OCI-LY7 (cell line): ENCODE measurements around the gene RIPK1. TPM values are rescaled to one million over a fixed set of nuclear protein-coding genes. Genes with fewer than 3 reads are reported as not detected.
"Not testable (repeated sequence)": the region's sequence is repeated elsewhere in the genome, so short reads cannot be mapped to it uniquely, and the experiment has no call there.

Source experiments
- BruUV-seq: library from RNA; stranded (reverse); fragments of 400-500 nt; replicated peaks from 2 replicates; lab custom pipeline; 2021; lab: Mats Ljungman, UMichigan
- CTCF ChIA-PET: fragments of 300-600 bp; sonication (Branson Sonifier 250); formaldehyde crosslinking; loops from one replicate; lab custom pipeline; 2022; ENCODE audit warnings: antibody characterized with exemption; ENCODE audit not compliant: unreplicated experiment; lab: Charles Lee
- POLR2A ChIA-PET: fragments of 300-600 bp; sonication (Branson Sonifier 250); formaldehyde crosslinking; loops from one replicate; lab custom pipeline; 2022; ENCODE audit warnings: antibody characterized with exemption; lab: Charles Lee
- DNase-seq: peaks from one replicate; pipeline ENCODE4 v3.0.0-alpha.2; 2015; ENCODE audit warnings: low spot score
- H2AFZ ChIP-seq: fragments of 200-600 bp; sonication (generic), shearing (Covaris generic); 2 replicates; pipeline ENCODE4 v1.6.1; 2014; ENCODE audit warnings: mild to moderate bottlenecking, antibody characterized with exemption, low read length, moderate library complexity
- H3K27ac ChIP-seq: fragments of 200-600 bp; sonication (generic); 2 replicates; pipeline ENCODE4 v1.5.1; 2014; ENCODE audit warnings: mixed run types, low read depth, mild to moderate bottlenecking, moderate library complexity, low read length, inconsistent platforms; ENCODE audit not compliant: poor library complexity, severe bottlenecking
- H3K36me3 ChIP-seq: fragments of 200-600 bp; sonication (generic); 2 replicates; pipeline ENCODE4 v1.6.1; 2014; ENCODE audit warnings: mild to moderate bottlenecking, antibody characterized with exemption, low read length, moderate library complexity, mixed read lengths; ENCODE audit not compliant: insufficient read depth
- H3K4me1 ChIP-seq: fragments of 200-600 bp; sonication (generic); 2 replicates; pipeline ENCODE4 v1.5.1; 2014; ENCODE audit warnings: mild to moderate bottlenecking, low read length; ENCODE audit not compliant: insufficient read depth, poor library complexity, severe bottlenecking
- H3K4me2 ChIP-seq: fragments of 200-600 bp; sonication (generic); 2 replicates; pipeline ENCODE4 v1.6.1; 2014; ENCODE audit warnings: mild to moderate bottlenecking, low read length
- H3K4me3 ChIP-seq: fragments of 200-600 bp; sonication (generic); 2 replicates; pipeline ENCODE4 v1.5.1; 2014; ENCODE audit warnings: mild to moderate bottlenecking, low read depth, low read length; ENCODE audit not compliant: poor library complexity, severe bottlenecking
- H3K79me2 ChIP-seq: fragments of 200-600 bp; sonication (generic); 2 replicates; pipeline ENCODE4 v1.6.1; 2016; ENCODE audit warnings: low read depth, mild to moderate bottlenecking, low read length, moderate library complexity, mixed read lengths; ENCODE audit not compliant: insufficient read depth
- H3K9me2 ChIP-seq: fragments of 200-600 bp; sonication (generic); 2 replicates; pipeline ENCODE4 v1.6.1; 2016; ENCODE audit warnings: mild to moderate bottlenecking, low read length, mixed read lengths; ENCODE audit not compliant: insufficient read depth
- H3K9me3 ChIP-seq: fragments of 200-600 bp; sonication (generic); 2 replicates; pipeline ENCODE4 v1.6.1; 2014; ENCODE audit warnings: mild to moderate bottlenecking, mixed run types, low read length, mixed read lengths
- H4K20me1 ChIP-seq: fragments of 200-600 bp; sonication (generic); 2 replicates; pipeline ENCODE4 v1.6.1; 2014; ENCODE audit warnings: mild to moderate bottlenecking, antibody characterized with exemption, low read length, moderate library complexity, mixed read lengths; ENCODE audit not compliant: insufficient read depth
- EZH2phosphoT487 ChIP-seq: fragments of 200-600 bp; sonication (generic); IDR thresholded peaks from 2 replicates; pipeline ENCODE4 v1.6.1; 2018; ENCODE audit warnings: low read depth, borderline replicate concordance, mild to moderate bottlenecking, mixed run types, antibody characterized with exemption, low read length, moderate library complexity, mixed read lengths
- intact Hi-C: fragments of 100-400 bp; cut with micrococcal nuclease; formaldehyde crosslinking; loops from one replicate; pipeline ENCODE4 v1.10.0; 2022; ENCODE audit not compliant: unreplicated experiment
- total RNA-seq, 2 experiments: library from RNA; depleted of rRNA in 1 of 2; stranded (reverse); fragments of >200 nt in 1 of 2; shearing (Covaris generic) in 1 of 2; gene quantifications; 2 replicates each; pipeline ENCODE4 v1.2.3, GENCODE V29; 2014 to 2022
- TF ChIP-seq, protein P1 (sequence below): fragments of 200-600 bp; sonication (generic); conservative IDR thresholded peaks from 2 replicates; pipeline ENCODE4 v1.5.1; 2014; ENCODE audit warnings: mild to moderate bottlenecking, antibody characterized with exemption, low read length, moderate library complexity, mixed read lengths

RIPK1 gene
- total RNA-seq, 2 experiments from 2014 or later: 7.5 to 8.4 TPM

DNA sequence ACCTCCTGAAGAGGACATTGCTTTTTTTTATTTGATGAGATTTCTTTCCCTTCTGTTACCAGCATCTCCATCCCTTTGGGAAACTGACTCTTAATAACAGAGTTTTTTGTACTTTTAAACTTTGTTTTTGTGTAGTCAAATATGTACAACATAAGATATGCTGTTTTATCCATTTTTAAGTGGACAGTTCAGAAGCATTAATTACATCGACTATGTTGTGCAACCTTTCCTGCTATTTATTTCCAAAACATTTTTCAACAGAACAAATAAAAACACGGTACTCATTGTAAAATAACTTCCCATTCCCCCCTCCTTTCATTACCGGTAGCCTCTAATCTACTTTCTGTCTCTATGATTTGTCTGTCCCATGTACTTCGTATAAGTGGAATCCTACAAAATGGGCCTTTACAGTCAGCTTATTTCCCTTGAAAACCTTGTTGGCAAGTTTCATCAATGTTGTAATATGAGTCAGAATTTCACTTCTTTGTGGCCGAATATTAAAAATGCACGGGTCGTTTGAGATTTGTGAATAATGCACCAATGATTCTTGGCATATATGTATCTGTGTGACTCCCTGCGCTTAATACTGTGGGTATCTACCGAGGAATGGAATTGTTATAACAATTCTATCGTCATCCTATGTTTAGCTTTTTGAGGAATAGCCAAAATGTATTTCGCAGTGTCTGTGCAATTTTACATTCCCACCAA, 11.1 kb upstream of the RIPK1 start:
- Histone ChIP-seq H3K4me1 (peaks cover 36% of the 10 kb centered on the region), H3K4me3 (no peak overlapping the region), H3K79me2 (no peaks in the 10 kb centered on the region), H2AFZ (no peak overlapping the region), H3K27ac (no peak overlapping the region), H3K4me2 (no peak overlapping the region), H4K20me1 (no peaks in the 10 kb centered on the region), H3K9me2 (no peaks in the 10 kb centered on the region), H3K9me3 (no peaks in the 10 kb centered on the region), H3K36me3 (no peaks in the 10 kb centered on the region)
- POLR2A ChIA-PET: interaction anchor here (0.7 to 1.3 kb wide), 2 partner anchors 105 to 355 kb away, joined by 3 read pairs; no protein-coding TSS in a partner anchor
- CTCF ChIA-PET: interaction anchor here (1.4 kb wide), 1 partner anchor 58 kb away, joined by 8 read pairs; no protein-coding TSS in a partner anchor
- no TSS peak for BruUV-seq
- DNase-seq: no peak
- TF ChIP-seq, protein P1, sequence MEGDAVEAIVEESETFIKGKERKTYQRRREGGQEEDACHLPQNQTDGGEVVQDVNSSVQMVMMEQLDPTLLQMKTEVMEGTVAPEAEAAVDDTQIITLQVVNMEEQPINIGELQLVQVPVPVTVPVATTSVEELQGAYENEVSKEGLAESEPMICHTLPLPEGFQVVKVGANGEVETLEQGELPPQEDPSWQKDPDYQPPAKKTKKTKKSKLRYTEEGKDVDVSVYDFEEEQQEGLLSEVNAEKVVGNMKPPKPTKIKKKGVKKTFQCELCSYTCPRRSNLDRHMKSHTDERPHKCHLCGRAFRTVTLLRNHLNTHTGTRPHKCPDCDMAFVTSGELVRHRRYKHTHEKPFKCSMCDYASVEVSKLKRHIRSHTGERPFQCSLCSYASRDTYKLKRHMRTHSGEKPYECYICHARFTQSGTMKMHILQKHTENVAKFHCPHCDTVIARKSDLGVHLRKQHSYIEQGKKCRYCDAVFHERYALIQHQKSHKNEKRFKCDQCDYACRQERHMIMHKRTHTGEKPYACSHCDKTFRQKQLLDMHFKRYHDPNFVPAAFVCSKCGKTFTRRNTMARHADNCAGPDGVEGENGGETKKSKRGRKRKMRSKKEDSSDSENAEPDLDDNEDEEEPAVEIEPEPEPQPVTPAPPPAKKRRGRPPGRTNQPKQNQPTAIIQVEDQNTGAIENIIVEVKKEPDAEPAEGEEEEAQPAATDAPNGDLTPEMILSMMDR: no peak
- no peak for TF ChIP-seq EZH2phosphoT487
- intact Hi-C loops: loop anchor here (5.0 kb wide), 1 partner anchor 265 kb away; no protein-coding TSS in a partner anchor

DNA sequence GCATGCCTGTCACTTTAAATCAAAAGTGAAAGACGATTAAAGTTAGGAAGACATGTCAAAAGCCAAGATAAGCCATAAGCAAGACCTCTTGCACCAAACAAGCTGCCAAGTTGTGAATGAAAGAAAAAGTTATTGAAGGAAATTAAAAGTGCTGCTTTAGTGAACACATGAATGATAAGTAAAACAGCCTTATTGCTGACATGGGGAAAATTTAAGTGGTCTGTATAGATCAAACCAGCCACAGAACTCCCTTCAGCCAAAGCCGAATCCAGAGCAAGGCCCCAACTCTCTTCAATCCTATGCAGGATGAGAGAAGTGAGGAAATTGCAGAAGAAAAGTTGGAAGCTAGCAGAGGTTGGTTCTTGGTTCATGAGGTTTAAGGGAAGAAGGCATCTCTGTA, 9.3 kb upstream of the RIPK1 start:
- H3K4me1 ChIP-seq: peaks cover 31% of the 10 kb centered on the region
- no peaks in the 10 kb centered on the region for H3K9me2 ChIP-seq
- no peak for DNase-seq
- no peaks in the 10 kb centered on the region for H3K9me3 ChIP-seq
- ChIA-PET CTCF (no interaction called here), POLR2A (interaction anchor here (0.6 to 1.6 kb wide), 3 partner anchors 52 to 93 kb away, joined by 3 read pairs; no protein-coding TSS in a partner anchor)
- H4K20me1 ChIP-seq: no peaks in the 10 kb centered on the region
- H2AFZ ChIP-seq: peak overlapping the region; percentile 52
- no peaks in the 10 kb centered on the region for H3K79me2 ChIP-seq
- TF ChIP-seq, protein P1: no peak
- no peak for TF ChIP-seq EZH2phosphoT487
- intact Hi-C loops: loop anchor here (5.0 kb wide), 1 partner anchor 267 kb away; no protein-coding TSS in a partner anchor
- no peak overlapping the region for H3K4me2 ChIP-seq
- H3K4me3 ChIP-seq: no peak overlapping the region
- no peak overlapping the region for H3K27ac ChIP-seq
- BruUV-seq: no TSS peak
- H3K36me3 ChIP-seq: no peaks in the 10 kb centered on the region

GRCh38 chr6:3060092-3060491, 8.2 kb upstream of the RIPK1 start:
- intact Hi-C loops, H3K9me2 ChIP-seq: not testable (repeated sequence)
- POLR2A ChIA-PET: interaction anchor here (1.6 kb wide), 1 partner anchor 92 kb away, joined by 3 read pairs; no protein-coding TSS in a partner anchor

More at GRCh38 chr6:3060092-3060491, 8.2 kb upstream of the RIPK1 start:
- H3K4me3 ChIP-seq, H3K27ac ChIP-seq, H4K20me1 ChIP-seq, H3K9me3 ChIP-seq, H3K79me2 ChIP-seq, H3K36me3 ChIP-seq, H3K4me2 ChIP-seq, DNase-seq, BruUV-seq, H2AFZ ChIP-seq, CTCF ChIA-PET: not testable (repeated sequence)
- peaks cover 28% of the 10 kb centered on the region for H3K4me1 ChIP-seq
